Occipital lobe (tissue), 2 donors: ENCODE results near the gene PRKRA. TPM values are rescaled to one million over a fixed set of nuclear protein-coding genes. Genes with fewer than 3 reads are reported as not detected.
"Not testable (repeated sequence)": the region's sequence is repeated elsewhere in the genome, so short reads cannot be mapped to it uniquely, and the experiment has no call there.

Experiments
- DNase-seq: peaks from one replicate; lab custom pipeline; 2025; lab: John Stamatoyannopoulos, UW
- total RNA-seq: library from RNA; depleted of rRNA; stranded (reverse); fragments of >200 nt; gene quantifications from one replicate; pipeline ENCODE4 v1.2.3, GENCODE V29; 2014

The PRKRA gene
- total RNA-seq, 1 donor from 2014 or later: 64.4 TPM

- DNase-seq: peak; percentile 80
These were observed 36.4 kb downstream of the PRKRA start for GRCh38 chr2:178414266-178415247.

- peak; percentile 79 for DNase-seq
These were observed 37.3 kb downstream of the PRKRA start for GRCh38 chr2:178413472-178414265.

- DNase-seq: not testable (repeated sequence)
These were observed 38.5 kb downstream of the PRKRA start for GRCh38 chr2:178412453-178412852.

- DNase-seq: no peak
These were observed 38.9 kb downstream of the PRKRA start for GRCh38 chr2:178412047-178412446.

- DNase-seq: no peak
These were observed 41.7 kb downstream of the PRKRA start for GRCh38 chr2:178409261-178409660.

- DNase-seq: no peak
These were observed 46.6 kb downstream of the PRKRA start for GRCh38 chr2:178404368-178404767.

- no peak for DNase-seq
These were observed 47.2 kb downstream of the PRKRA start for GRCh38 chr2:178403671-178404306.

GRCh38 chr2:178401994-178402437, 49.0 kb downstream of the PRKRA start:
- no peak for DNase-seq

GRCh38 chr2:178397002-178397605, 53.9 kb downstream of the PRKRA start:
- no peak for DNase-seq

- DNase-seq: no peak
These were observed 54.9 kb downstream of the PRKRA start for GRCh38 chr2:178395941-178396570.

- DNase-seq: no peak
These were observed 55.7 kb downstream of the PRKRA start for GRCh38 chr2:178395295-178395694.

GRCh38 chr2:178394859-178395258, 56.1 kb downstream of the PRKRA start:
- no peak for DNase-seq

- DNase-seq: no peak
These were observed 58.8 kb downstream of the PRKRA start for GRCh38 chr2:178392215-178392614.

GRCh38 chr2:178391701-178392100, 59.3 kb downstream of the PRKRA start:
- no peak for DNase-seq

- no peak for DNase-seq
These were observed 62.7 kb downstream of the PRKRA start for GRCh38 chr2:178388287-178388686.

- DNase-seq: no peak
These were observed 63.9 kb downstream of the PRKRA start for GRCh38 chr2:178386986-178387597.

- no peak for DNase-seq
These were observed 65.3 kb downstream of the PRKRA start for GRCh38 chr2:178385595-178386148.

GRCh38 chr2:178383718-178384117, 67.3 kb downstream of the PRKRA start:
- DNase-seq: no peak
